SIG-M5 treated with dmso at 0.1 percent for 504 hours (cell line): Measurements from ENCODE around the gene HSD17B14.
"Not testable (repeated sequence)": the region's sequence is repeated elsewhere in the genome, so short reads cannot be mapped to it uniquely, and the experiment has no call there.

Experiments
- DNase-seq: peaks from one replicate; lab custom pipeline; 2025; ENCODE audit not compliant: unreplicated experiment; lab: John Stamatoyannopoulos, UW

HSD17B14 gene

GRCh38 chr19:48768171-48768753 is 68.0 kb downstream of the HSD17B14 start:
- not testable (repeated sequence) for DNase-seq

GRCh38 chr19:48765816-48766215 is 70.5 kb downstream of the HSD17B14 start:
- not testable (repeated sequence) for DNase-seq
